Natural killer cell (primary cell): ENCODE measurements around the gene TEX22. TPM values are rescaled to one million over a fixed set of nuclear protein-coding genes. Genes with fewer than 3 reads are reported as not detected.

ENCODE experiments used
- ATAC-seq, 3 donors: fragments of 150-1000 bp in 2 of 3; fragments of 200-7000 bp in 1 of 3; cut with Tn5 transposase; 1 replicate in 1 of 3; 2 replicates in 2 of 3; pipeline ENCODE4 v1.10.0; 2021; ENCODE audit warnings: mild to moderate bottlenecking in 2 of 3, moderate library complexity in 2 of 3
- DNase-seq, 2 donors: peaks; one replicate each; pipeline versions ENCODE4 v3.0.0 to v3.0.0-alpha.2; 2013 to 2021; ENCODE audit warnings: mixed read lengths in 1 of 2
- H3K27ac ChIP-seq: one replicate; pipeline ENCODE4 v1.5.1; 2013; ENCODE audit warnings: mild to moderate bottlenecking, low read length
- H3K27me3 ChIP-seq: one replicate; pipeline ENCODE4 v1.6.1; 2013; ENCODE audit warnings: low read length; ENCODE audit not compliant: control insufficient read depth, insufficient read depth
- H3K36me3 ChIP-seq: one replicate; pipeline ENCODE4 v1.6.1; 2013; ENCODE audit warnings: low read length; ENCODE audit not compliant: control insufficient read depth, insufficient read depth
- H3K4me1 ChIP-seq: one replicate; pipeline ENCODE4 v1.6.1; 2013; ENCODE audit warnings: low read length; ENCODE audit not compliant: control insufficient read depth, insufficient read depth
- H3K4me3 ChIP-seq: one replicate; pipeline ENCODE4 v1.5.1; 2013; ENCODE audit warnings: low read length
- H3K9me3 ChIP-seq: one replicate; pipeline ENCODE4 v1.6.1; 2013; ENCODE audit warnings: low read length; ENCODE audit not compliant: control insufficient read depth, insufficient read depth
- H3K27ac Mint-ChIP-seq, 2 donors: one replicate each; pipeline ENCODE4 v1.8.0; 2022; ENCODE audit warnings: mild to moderate bottlenecking in 2 of 2, mixed read lengths in 2 of 2, moderate library complexity in 1 of 2
- H3K27me3 Mint-ChIP-seq, 2 donors: one replicate each; pipeline ENCODE4 v1.8.0; 2022; ENCODE audit warnings: low read depth in 2 of 2, mixed read lengths in 2 of 2
- H3K36me3 Mint-ChIP-seq: one replicate; pipeline ENCODE4 v1.8.0; 2022; ENCODE audit warnings: mixed read lengths
- H3K4me1 Mint-ChIP-seq, 2 donors: one replicate each; pipeline ENCODE4 v1.8.0; 2022; ENCODE audit warnings: mixed read lengths in 2 of 2
- H3K4me3 Mint-ChIP-seq: one replicate; pipeline ENCODE4 v1.8.0; 2022; ENCODE audit warnings: mild to moderate bottlenecking, moderate library complexity, mixed read lengths
- H3K9me3 Mint-ChIP-seq, 2 donors: one replicate each; pipeline ENCODE4 v1.8.0; 2022; ENCODE audit warnings: mixed read lengths in 2 of 2
- WGBS: methylation state at CpG from one replicate; pipeline ENCODE4 v1.1.7; 2013; ENCODE audit warnings: missing lambda C conversion rate; ENCODE audit not compliant: insufficient coverage; 5-methylcytosine and 5-hydroxymethylcytosine counted together
- intact Hi-C: fragments of 100-400 bp; cut with micrococcal nuclease; formaldehyde crosslinking; loops from one replicate; pipeline ENCODE4 v1.14.2; 2022
- total RNA-seq, 4 donors: library from RNA; stranded (reverse); fragments of 120-200 nt in 1 of 4; gene quantifications; one replicate each; pipeline versions ENCODE4 v1.2.3 to v1.2.4, GENCODE V29; 2013 to 2022
- TF ChIP-seq, protein P1 (sequence below): fragments of 200-600 bp; IDR thresholded peaks from one replicate; pipeline ENCODE4 v1.8.0; 2022; ENCODE audit warnings: antibody characterized with exemption

The TEX22 gene
- total RNA-seq, 3 donors from 2014 or later (not counting 1 experiment from before 2014, with no cell fraction given): 0.23 to 1.9 (median 1.8) TPM

DNA sequence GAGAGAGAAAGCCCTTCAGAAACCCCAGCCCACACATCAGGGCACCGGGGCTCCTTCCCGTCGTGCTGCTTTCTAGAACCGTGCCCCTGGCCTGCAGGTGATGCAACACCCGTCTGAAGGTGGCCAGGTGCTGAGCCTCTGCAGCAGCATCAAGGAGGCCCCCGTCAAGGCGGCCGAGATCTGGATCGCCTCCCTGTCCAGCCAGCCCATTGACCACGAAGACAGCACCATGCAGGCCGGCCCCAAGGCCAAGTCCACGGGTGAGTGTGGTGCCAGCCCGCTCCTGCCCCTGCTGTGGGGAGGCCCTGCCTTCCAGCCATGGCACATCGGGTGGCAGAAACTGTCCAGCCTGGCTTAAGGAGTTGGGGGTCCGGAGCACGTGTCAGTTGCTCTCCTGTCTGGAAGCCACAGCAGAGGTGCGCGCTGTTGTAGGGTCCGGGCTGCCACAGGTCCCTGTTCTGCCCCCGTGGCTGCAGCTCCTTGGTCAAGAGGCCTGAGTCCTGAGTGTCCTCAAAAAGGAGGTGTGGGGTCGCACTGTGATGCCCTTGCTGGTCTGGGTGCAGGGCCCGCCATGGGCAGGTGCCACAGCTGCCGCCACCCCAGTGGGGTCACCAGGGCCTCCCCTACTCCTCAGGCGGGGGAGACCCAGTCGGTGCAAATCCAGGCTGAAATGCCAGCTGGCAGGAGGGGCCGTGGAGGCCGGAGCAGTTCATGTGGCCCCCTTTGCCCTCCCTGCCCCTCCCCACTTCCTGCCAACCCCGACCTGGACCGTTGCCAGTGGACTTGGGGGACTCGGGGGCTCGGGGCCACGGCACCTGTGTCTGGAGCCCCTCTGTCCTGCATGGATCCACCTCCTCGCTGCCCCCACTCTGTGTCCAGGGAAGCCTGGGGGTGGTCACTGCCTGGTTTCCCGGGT is 31.0 kb upstream of the TEX22 start:
- 96% methylated on average over 34 of the region's 34 CpGs for WGBS
- H3K27ac ChIP-seq: no peak overlapping the region
- no peaks in the 10 kb centered on the region for H3K9me3 Mint-ChIP-seq

DNA sequence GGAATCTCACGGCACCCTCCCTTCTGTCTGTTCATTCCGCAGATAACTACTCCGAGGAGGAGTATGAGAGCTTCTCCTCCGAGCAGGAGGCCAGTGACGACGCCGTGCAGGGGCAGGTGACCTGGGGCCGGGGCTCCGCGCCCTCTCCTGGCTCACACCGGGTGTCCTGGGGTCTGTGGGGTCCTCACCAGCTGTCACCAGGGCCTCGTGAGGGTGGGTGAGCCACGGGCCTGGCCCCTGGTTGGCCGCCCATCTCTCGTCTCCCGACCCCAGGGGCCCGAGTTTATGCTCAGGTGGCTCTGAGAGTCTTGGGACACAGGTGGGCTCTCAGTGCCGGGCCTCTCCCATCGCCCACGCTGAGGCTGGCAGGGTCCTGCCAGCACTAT is 30.3 kb upstream of the TEX22 start:
- WGBS: 97% methylated on average over 20 of the region's 20 CpGs
- Histone ChIP-seq H3K36me3 (peaks cover 7% of the 10 kb centered on the region), H3K27ac (no peak overlapping the region), H3K9me3 (no peaks in the 10 kb centered on the region), H3K4me1 (peaks cover 20% of the 10 kb centered on the region), H3K27me3 (no peaks in the 10 kb centered on the region), H3K4me3 (no peak overlapping the region)
- TF ChIP-seq, protein P1, sequence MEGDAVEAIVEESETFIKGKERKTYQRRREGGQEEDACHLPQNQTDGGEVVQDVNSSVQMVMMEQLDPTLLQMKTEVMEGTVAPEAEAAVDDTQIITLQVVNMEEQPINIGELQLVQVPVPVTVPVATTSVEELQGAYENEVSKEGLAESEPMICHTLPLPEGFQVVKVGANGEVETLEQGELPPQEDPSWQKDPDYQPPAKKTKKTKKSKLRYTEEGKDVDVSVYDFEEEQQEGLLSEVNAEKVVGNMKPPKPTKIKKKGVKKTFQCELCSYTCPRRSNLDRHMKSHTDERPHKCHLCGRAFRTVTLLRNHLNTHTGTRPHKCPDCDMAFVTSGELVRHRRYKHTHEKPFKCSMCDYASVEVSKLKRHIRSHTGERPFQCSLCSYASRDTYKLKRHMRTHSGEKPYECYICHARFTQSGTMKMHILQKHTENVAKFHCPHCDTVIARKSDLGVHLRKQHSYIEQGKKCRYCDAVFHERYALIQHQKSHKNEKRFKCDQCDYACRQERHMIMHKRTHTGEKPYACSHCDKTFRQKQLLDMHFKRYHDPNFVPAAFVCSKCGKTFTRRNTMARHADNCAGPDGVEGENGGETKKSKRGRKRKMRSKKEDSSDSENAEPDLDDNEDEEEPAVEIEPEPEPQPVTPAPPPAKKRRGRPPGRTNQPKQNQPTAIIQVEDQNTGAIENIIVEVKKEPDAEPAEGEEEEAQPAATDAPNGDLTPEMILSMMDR: no peak
- no peak overlapping the region for H3K27ac Mint-ChIP-seq
- H3K4me1 Mint-ChIP-seq: peaks cover 12 to 15% of the 10 kb centered on the region in 2 donors
- H3K27me3 Mint-ChIP-seq: no peaks in the 10 kb centered on the region
- DNase-seq (no peak), ATAC-seq (no peak)
- H3K9me3 Mint-ChIP-seq: no peaks in the 10 kb centered on the region
- H3K4me3 Mint-ChIP-seq: no peak overlapping the region
- no peaks in the 10 kb centered on the region for H3K36me3 Mint-ChIP-seq
- intact Hi-C loops: no loop called here

More for the DNA sequence above, 31.0 kb upstream of the TEX22 start:
- Histone ChIP-seq H3K4me1 (peaks cover 20% of the 10 kb centered on the region), H3K27me3 (no peaks in the 10 kb centered on the region), H3K9me3 (no peaks in the 10 kb centered on the region), H3K36me3 (peaks cover 7% of the 10 kb centered on the region), H3K4me3 (no peak overlapping the region)
- Mint-ChIP-seq H3K4me1 (peaks cover 12 to 15% of the 10 kb centered on the region in 2 donors), H3K36me3 (no peaks in the 10 kb centered on the region), H3K4me3 (no peak overlapping the region), H3K27ac (no peak overlapping the region), H3K27me3 (no peaks in the 10 kb centered on the region)
- DNase-seq: no peak
- ATAC-seq: no peak
- intact Hi-C loops: no loop called here
- TF ChIP-seq, protein P1: no peak

- Histone ChIP-seq H3K27me3 (no peaks in the 10 kb centered on the region), H3K36me3 (peaks cover 7% of the 10 kb centered on the region), H3K4me3 (no peak overlapping the region), H3K27ac (no peak overlapping the region), H3K4me1 (peaks cover 20% of the 10 kb centered on the region), H3K9me3 (no peaks in the 10 kb centered on the region)
- H3K9me3 Mint-ChIP-seq: no peaks in the 10 kb centered on the region
- no peaks in the 10 kb centered on the region for H3K27me3 Mint-ChIP-seq
- H3K4me3 Mint-ChIP-seq: no peak overlapping the region
- TF ChIP-seq, protein P1: no peak
- ATAC-seq (no peak), DNase-seq (no peak)
- peaks cover 12 to 13% of the 10 kb centered on the region in 2 donors for H3K4me1 Mint-ChIP-seq
- 96% methylated on average over 20 of the region's 20 CpGs for WGBS
- intact Hi-C loops: no loop called here
- no peaks in the 10 kb centered on the region for H3K36me3 Mint-ChIP-seq
- H3K27ac Mint-ChIP-seq: no peak overlapping the region
These were observed 29.9 kb upstream of the TEX22 start for GRCh38 chr14:105368426-105368825.
